CD14-positive monocyte (primary cell): ENCODE results near the gene QDPR. TPM values are rescaled to one million over a fixed set of nuclear protein-coding genes. Genes with fewer than 3 reads are reported as not detected.
"Not testable (repeated sequence)": the region's sequence is repeated elsewhere in the genome, so short reads cannot be mapped to it uniquely, and the experiment has no call there.

Experiments used
- DNase-seq, 3 donors: peaks; one replicate each; pipeline ENCODE4 v3.0.0-alpha.2; 2011 to 2022
- H2AFZ ChIP-seq: 2 replicates; pipeline ENCODE4 v1.6.0; 2012; ENCODE audit warnings: mild to moderate bottlenecking, low read depth, low read length, inconsistent platforms; ENCODE audit not compliant: insufficient read depth, poor library complexity, severe bottlenecking
- H3K27ac ChIP-seq, 2 donors: 1 replicate in 1 of 2; 2 replicates in 1 of 2; pipeline ENCODE4 v1.5.1; 2012 to 2013; ENCODE audit warnings: low read length in 2 of 2, control low read depth in 1 of 2, inconsistent platforms in 1 of 2, low read depth in 1 of 2, mild to moderate bottlenecking in 1 of 2
- H3K27me3 ChIP-seq, 2 donors: one replicate each; pipeline versions ENCODE4 v1.6.0 to v1.6.1; 2011 to 2013; ENCODE audit warnings: low read length in 2 of 2; ENCODE audit not compliant: control insufficient read depth in 2 of 2, insufficient read depth in 2 of 2
- H3K36me3 ChIP-seq, 2 donors: replicated peaks in 1 of 2; 1 replicate in 1 of 2; 2 replicates in 1 of 2; pipeline versions ENCODE4 v1.5.1 to v1.6.1; 2012 to 2013; ENCODE audit warnings: low read length in 2 of 2, control low read depth in 1 of 2, inconsistent platforms in 1 of 2, mild to moderate bottlenecking in 1 of 2; ENCODE audit not compliant: insufficient read depth in 2 of 2, control insufficient read depth in 1 of 2
- H3K4me1 ChIP-seq, 2 donors: 1 replicate in 1 of 2; 2 replicates in 1 of 2; pipeline versions ENCODE4 v1.5.1 to v1.6.1; 2012 to 2013; ENCODE audit warnings: low read length in 2 of 2, control low read depth in 1 of 2, inconsistent platforms in 1 of 2, mild to moderate bottlenecking in 1 of 2, moderate library complexity in 1 of 2; ENCODE audit not compliant: insufficient read depth in 2 of 2, control insufficient read depth in 1 of 2
- H3K4me2 ChIP-seq: replicated peaks from 2 replicates; pipeline ENCODE3; 2012; ENCODE audit warnings: low read length, moderate library complexity, mild to moderate bottlenecking; ENCODE audit not compliant: poor library complexity, severe bottlenecking; ENCODE audit errors: extremely low read depth
- H3K4me3 ChIP-seq, 3 experiments: fragments of 200-600 bp in 1 of 3; sonication (generic) in 1 of 3; replicated peaks in 1 of 3; 1 replicate in 2 of 3; 2 replicates in 1 of 3; pipeline ENCODE4 v1.5.1; 2011 to 2013; ENCODE audit warnings: low read length in 3 of 3, mild to moderate bottlenecking in 3 of 3, control low read depth in 2 of 3, low read depth in 2 of 3, inconsistent platforms in 1 of 3, moderate library complexity in 1 of 3
- H3K79me2 ChIP-seq: 2 replicates; pipeline ENCODE4 v1.6.0; 2012; ENCODE audit warnings: mild to moderate bottlenecking, control low read depth, inconsistent platforms, low read length, moderate library complexity; ENCODE audit not compliant: insufficient read depth
- H3K9ac ChIP-seq: 2 replicates; pipeline ENCODE4 v1.6.0; 2017; ENCODE audit warnings: low read length, mild to moderate bottlenecking; ENCODE audit not compliant: insufficient read depth, poor library complexity, severe bottlenecking
- H3K9me3 ChIP-seq, 2 donors: replicated peaks in 1 of 2; 1 replicate in 1 of 2; 2 replicates in 1 of 2; pipeline versions ENCODE4 v1.5.1 to v1.6.1; 2012 to 2013; ENCODE audit warnings: low read length in 2 of 2, control low read depth in 1 of 2; ENCODE audit not compliant: control insufficient read depth in 1 of 2, insufficient read depth in 1 of 2
- H4K20me1 ChIP-seq: 2 replicates; pipeline ENCODE4 v1.6.0; 2012; ENCODE audit warnings: mild to moderate bottlenecking, low read length, control low read depth, moderate library complexity; ENCODE audit not compliant: insufficient read depth
- H3K27ac Mint-ChIP-seq, 7 donors: one replicate each; pipeline ENCODE4 v1.8.0; 2020; ENCODE audit warnings: mild to moderate bottlenecking in 7 of 7, mixed read lengths in 7 of 7, moderate library complexity in 6 of 7, inconsistent platforms in 2 of 7
- H3K27me3 Mint-ChIP-seq, 3 donors: one replicate each; pipeline ENCODE4 v1.8.0; 2021 to 2022; ENCODE audit warnings: low read depth in 3 of 3, mild to moderate bottlenecking in 3 of 3, mixed read lengths in 3 of 3, moderate library complexity in 3 of 3, inconsistent platforms in 1 of 3
- H3K36me3 Mint-ChIP-seq, 2 donors: one replicate each; pipeline ENCODE4 v1.8.0; 2020; ENCODE audit warnings: mixed read lengths in 2 of 2, inconsistent platforms in 1 of 2, mild to moderate bottlenecking in 1 of 2
- H3K4me1 Mint-ChIP-seq: one replicate; pipeline ENCODE4 v1.8.0; 2020; ENCODE audit warnings: mild to moderate bottlenecking, mixed read lengths
- H3K4me3 Mint-ChIP-seq, 2 donors: one replicate each; pipeline ENCODE4 v1.8.0; 2020; ENCODE audit warnings: mild to moderate bottlenecking in 2 of 2, mixed read lengths in 2 of 2, moderate library complexity in 1 of 2
- H3K9me3 Mint-ChIP-seq, 7 donors: one replicate each; pipeline ENCODE4 v1.8.0; 2020 to 2022; ENCODE audit warnings: mixed read lengths in 7 of 7, mild to moderate bottlenecking in 6 of 7, moderate library complexity in 6 of 7, inconsistent platforms in 2 of 7
- CTCF ChIP-seq: fragments of 200-600 bp; IDR thresholded peaks from one replicate; pipeline ENCODE4 v1.8.0; 2022; ENCODE audit warnings: antibody characterized with exemption, mild to moderate bottlenecking
- WGBS: methylation state at CpG from one replicate; pipeline ENCODE4 v1.1.5; 2013; ENCODE audit warnings: missing lambda C conversion rate; ENCODE audit not compliant: insufficient coverage; 5-methylcytosine and 5-hydroxymethylcytosine counted together
- intact Hi-C, 2 donors: fragments of 100-400 bp; cut with micrococcal nuclease; formaldehyde crosslinking; loops; one replicate each; pipeline versions ENCODE4 v1.15.0 to v1.15.1; 2023
- polyA plus RNA-seq, 3 donors: library from polyadenylated mRNA; depleted of rRNA in 1 of 3; unstranded in 2 of 3; stranded (reverse) in 1 of 3; fragments of 300-500 nt in 2 of 3; fragments of >200 nt in 1 of 3; fragmentation: Illumina TruSeq in 2 of 3; gene quantifications; 1 replicate in 2 of 3; 2 replicates in 1 of 3; pipeline ENCODE4 v1.2.3, GENCODE V29; 2012 to 2021

The QDPR gene
- polyA plus RNA-seq, 3 donors, result 15.8 to 31.7 (median 27.7) TPM

- no peaks in the 10 kb centered on the region for H3K9me3 ChIP-seq
- no peaks in the 10 kb centered on the region for H3K36me3 Mint-ChIP-seq
- peaks cover 2% of the 10 kb centered on the region for H3K4me1 Mint-ChIP-seq
- H3K4me1 ChIP-seq, result no peaks in the 10 kb centered on the region
- H3K27me3 ChIP-seq, result no peaks in the 10 kb centered on the region
- H3K27ac ChIP-seq, result no peak overlapping the region
- no peaks in the 10 kb centered on the region for H4K20me1 ChIP-seq
- no peak overlapping the region for H3K27ac Mint-ChIP-seq
- no peak overlapping the region for H3K4me3 Mint-ChIP-seq
- no peak for DNase-seq
- no peak overlapping the region for H3K4me2 ChIP-seq
- no peak overlapping the region for H3K4me3 ChIP-seq
- H3K27me3 Mint-ChIP-seq, result peaks cover 0 to 1% (median 1%) of the 10 kb centered on the region in 3 donors
- WGBS, result no CpG with 5 or more reads among the region's 5 CpGs
- no peaks in the 10 kb centered on the region for H3K79me2 ChIP-seq
- H3K9ac ChIP-seq, result no peak overlapping the region
- no peak for TF ChIP-seq CTCF
- H3K9me3 Mint-ChIP-seq, result peaks cover 0 to 3% (median 2%) of the 10 kb centered on the region in 7 donors
- H2AFZ ChIP-seq, result no peak overlapping the region
- no peaks in the 10 kb centered on the region for H3K36me3 ChIP-seq
- intact Hi-C loops, result no loop called here
These were observed 64.8 kb downstream of the QDPR start for GRCh38 chr4:17447056-17447455.

- H3K9me3 ChIP-seq, result peaks cover 8 to 16% of the 10 kb centered on the region in 2 donors
- H3K27ac ChIP-seq, H3K4me1 ChIP-seq, H3K27ac Mint-ChIP-seq, H3K36me3 ChIP-seq, DNase-seq, H3K4me1 Mint-ChIP-seq, H3K9ac ChIP-seq, intact Hi-C loops, H4K20me1 ChIP-seq, H3K27me3 ChIP-seq, H3K4me3 Mint-ChIP-seq, H3K79me2 ChIP-seq, H3K36me3 Mint-ChIP-seq, H3K27me3 Mint-ChIP-seq, H2AFZ ChIP-seq, H3K4me3 ChIP-seq, H3K4me2 ChIP-seq: not testable (repeated sequence)
- WGBS, result no CpG with 5 or more reads among the region's 1 CpG
- H3K9me3 Mint-ChIP-seq, result peaks cover 2 to 21% (median 14%) of the 10 kb centered on the region in 7 donors
These were observed 69.4 kb downstream of the QDPR start for GRCh38 chr4:17442477-17442876.
